Measurements from ENCODE around the gene EVPLL. TPM values are rescaled to one million over a fixed set of nuclear protein-coding genes. Genes with fewer than 3 reads are reported as not detected.

The EVPLL gene
- total and polyA plus RNA-seq, 2 experiments from 2014 or later, result 0.18 to 0.42 TPM

GRCh38 chr17:18344021-18344420 lies 33.6 kb upstream of the EVPLL start (continued):
- TF ChIP-seq ZNF462 (CRISPR knock-in tag; IDR thresholded peaks at IDR 0.05), result no peak
- TF ChIP-seq ZNF331 (CRISPR knock-in tag; IDR thresholded peaks at IDR 0.05; ENCODE audit: low read depth), result no peak
- TF ChIP-seq CTCF (conservative IDR thresholded peaks at IDR 0.05; ENCODE audit: low read depth in 2 of 2), result no peak
- no peak for TF ChIP-seq CREB1 (CRISPR knock-in tag; IDR thresholded peaks at IDR 0.05; ENCODE audit: low read depth)
- TF ChIP-seq POLR2AphosphoS5 (IDR thresholded peaks at IDR 0.05; ENCODE audit: low read depth), result no peak
- TF ChIP-seq EZH2phosphoT487 (IDR thresholded peaks at IDR 0.05; ENCODE audit: unreplicated experiment), result no peak
- no peak for TF ChIP-seq ZNF114 (CRISPR knock-in tag; IDR thresholded peaks at IDR 0.05)
- no peak for TF ChIP-seq STAT1 (IDR thresholded peaks at IDR 0.05; ENCODE audit: unreplicated experiment)
- TF ChIP-seq REST (IDR thresholded peaks at IDR 0.05; ENCODE audit: unreplicated experiment), result no peak
- no peak for TF ChIP-seq NANOG (IDR thresholded peaks at IDR 0.05; ENCODE audit: borderline replicate concordance)

Measured in GM23338 (cell line).